Endothelial cell of umbilical vein (primary cell): ENCODE results near the gene SAE1. TPM values are rescaled to one million over a fixed set of nuclear protein-coding genes. Genes with fewer than 3 reads are reported as not detected.
A peak's percentile ranks its signal among the peaks of the same experiment; 100 is the strongest.

Experiments
- BruUV-seq: library from RNA; stranded (reverse); fragments of 400-500 nt; replicated peaks from 2 replicates; lab custom pipeline; 2021; lab: Mats Ljungman, UMichigan
- CTCF ChIA-PET: fragments of 300-600, 350-600 bp; sonication (Branson Sonifier 250); formaldehyde crosslinking; loops from one replicate; lab custom pipeline; 2021; ENCODE audit warnings: antibody characterized with exemption, inconsistent platforms; lab: Charles Lee
- POLR2A ChIA-PET: fragments of 300-600, 350-600 bp; sonication (Branson Sonifier 250); formaldehyde crosslinking; loops from one replicate; lab custom pipeline; 2021; ENCODE audit warnings: antibody characterized with exemption, inconsistent platforms; lab: Charles Lee
- DNase-seq: peaks from one replicate; pipeline ENCODE4 v3.0.0-alpha.2; 2011; ENCODE audit warnings: low read depth, low spot score
- FAIRE-seq: peaks from 2 replicates; lab custom pipeline; 2011; peaks lifted over from hg19 to GRCh38; lab: Jason Lieb, UNC
- H2AFZ ChIP-seq: 2 replicates; pipeline ENCODE4 v1.6.0; 2012; ENCODE audit warnings: low read depth, low read length, control low read depth, inconsistent platforms
- H3K27ac ChIP-seq: 2 replicates; pipeline ENCODE4 v1.5.1; 2011; ENCODE audit warnings: low read depth, mild to moderate bottlenecking, control low read depth, low read length, moderate library complexity; ENCODE audit not compliant: insufficient read depth
- H3K27me3 ChIP-seq, 2 experiments: 2 replicates each; pipeline versions ENCODE4 v1.6.0 to v1.6.1; 2011; ENCODE audit warnings: low read length in 2 of 2, mixed read lengths in 1 of 2; ENCODE audit not compliant: control insufficient read depth in 2 of 2, insufficient read depth in 2 of 2
- H3K36me3 ChIP-seq, 2 experiments: 2 replicates in 1 of 2; 3 replicates in 1 of 2; pipeline ENCODE4 v1.5.1; 2011; ENCODE audit warnings: low read length in 2 of 2, mild to moderate bottlenecking in 1 of 2, moderate library complexity in 1 of 2; ENCODE audit not compliant: control insufficient read depth in 2 of 2, insufficient read depth in 2 of 2; ENCODE audit errors: extremely low read depth in 1 of 2
- H3K4me1 ChIP-seq: 3 replicates; pipeline ENCODE4 v1.5.1; 2011; ENCODE audit warnings: mild to moderate bottlenecking, low read length; ENCODE audit not compliant: control insufficient read depth, insufficient read depth; ENCODE audit errors: extremely low read depth
- H3K4me2 ChIP-seq: 2 replicates; pipeline ENCODE4 v1.6.1; 2011; ENCODE audit warnings: low read length, control low read depth, mixed read lengths; ENCODE audit not compliant: insufficient read depth
- H3K4me3 ChIP-seq, 3 experiments: fragments of 200-600 bp in 1 of 3; sonication (generic), shearing (Covaris generic) in 1 of 3; replicated peaks in 1 of 3; 2 replicates each; pipeline ENCODE4 v1.5.1; 2011 to 2016; ENCODE audit warnings: control low read depth in 3 of 3, low read length in 3 of 3, mild to moderate bottlenecking in 2 of 3, inconsistent platforms in 1 of 3, low read depth in 1 of 3, moderate library complexity in 1 of 3; ENCODE audit not compliant: insufficient read depth in 1 of 3
- H3K79me2 ChIP-seq: 2 replicates; pipeline ENCODE4 v1.6.0; 2012; ENCODE audit warnings: low read length, inconsistent platforms; ENCODE audit not compliant: control insufficient read depth, insufficient read depth
- H3K9ac ChIP-seq: replicated peaks from 2 replicates; pipeline ENCODE3; 2011; ENCODE audit warnings: low read length, control low read depth; ENCODE audit not compliant: insufficient read depth; ENCODE audit errors: extremely low read depth
- H3K9me1 ChIP-seq: replicated peaks from 3 replicates; pipeline ENCODE4 v1.6.0; 2011; ENCODE audit warnings: mild to moderate bottlenecking, low read length; ENCODE audit not compliant: control insufficient read depth, insufficient read depth; ENCODE audit errors: extremely low read depth
- H3K9me3 ChIP-seq: replicated peaks from 2 replicates; pipeline ENCODE4 v1.5.1; 2012; ENCODE audit warnings: low read length, inconsistent platforms; ENCODE audit not compliant: control insufficient read depth, insufficient read depth
- H4K20me1 ChIP-seq: replicated peaks from 2 replicates; pipeline ENCODE3; 2011; ENCODE audit warnings: mild to moderate bottlenecking, low read length; ENCODE audit not compliant: control insufficient read depth, insufficient read depth; ENCODE audit errors: extremely low read depth
- EZH2 ChIP-seq: IDR thresholded peaks from 2 replicates; pipeline ENCODE4 v1.6.1; 2012; ENCODE audit warnings: borderline replicate concordance, low read depth, mild to moderate bottlenecking, moderate library complexity, low read length, inconsistent platforms; ENCODE audit not compliant: severe bottlenecking
- FOS ChIP-seq: IDR thresholded peaks from 2 replicates; pipeline ENCODE4 v1.6.1; 2011; ENCODE audit warnings: mild to moderate bottlenecking, low read length, moderate library complexity, borderline replicate concordance; ENCODE audit not compliant: insufficient read depth
- GATA2 ChIP-seq: IDR thresholded peaks from 2 replicates; pipeline ENCODE4 v1.7.0; 2011; ENCODE audit warnings: low read depth, mild to moderate bottlenecking, moderate library complexity, mixed read lengths, low read length; ENCODE audit not compliant: insufficient read length, insufficient read depth
- JUN ChIP-seq: IDR thresholded peaks from 2 replicates; pipeline ENCODE4 v1.6.1; 2011; ENCODE audit warnings: borderline replicate concordance, low read depth; ENCODE audit not compliant: insufficient read length, insufficient read depth
- MYC ChIP-seq: IDR thresholded peaks from one replicate; pipeline ENCODE4 v1.6.1; 2011; ENCODE audit warnings: mild to moderate bottlenecking, low read depth, low read length
- POLR2A ChIP-seq: IDR thresholded peaks from 2 replicates; pipeline ENCODE4 v1.6.1; 2012; ENCODE audit warnings: low read depth, mild to moderate bottlenecking, control low read depth, low read length
- POLR2AphosphoS5 ChIP-seq: IDR thresholded peaks from 2 replicates; pipeline ENCODE4 v1.6.1; 2012; ENCODE audit warnings: low read depth, mild to moderate bottlenecking, control low read depth, low read length, moderate library complexity; ENCODE audit not compliant: insufficient read depth
- dilution Hi-C: fragments of 300-500 bp; cut with MboI; formaldehyde crosslinking; loops from one replicate; pipeline ENCODE4 v1.15.0; 2019; ENCODE audit warnings: low sequenced_read_pairs; ENCODE audit not compliant: extremely low pct_ligation_motif_present
- intact Hi-C: fragments of 100-400 bp; cut with micrococcal nuclease; formaldehyde crosslinking; loops from one replicate; pipeline ENCODE4 v1.10.0; 2022
- polyA plus RNA-seq, 4 experiments: library from polyadenylated mRNA; depleted of rRNA in 3 of 4; stranded (reverse) in 3 of 4; unstranded in 1 of 4; fragments of >200 nt; gene quantifications; 2 replicates each; pipeline versions ENCODE4 v1.2.1 to v1.2.3, GENCODE V29; 2011 to 2012; ENCODE audit warnings: missing spikeins in 1 of 4
- total RNA-seq: library from RNA; stranded (reverse); gene quantifications from 2 replicates; pipeline ENCODE4 v1.2.3, GENCODE V29; 2021
- TF ChIP-seq, protein P1 (sequence below): IDR thresholded peaks from 2 replicates; pipeline ENCODE4 v1.6.1; 2011; ENCODE audit not compliant: insufficient read depth, insufficient read length
- TF ChIP-seq, protein P2 (sequence below), 2 donors: IDR thresholded peaks; 1 replicate in 1 of 2; 2 replicates in 1 of 2; pipeline ENCODE4 v1.5.1; 2011; ENCODE audit warnings: low read length in 2 of 2, mild to moderate bottlenecking in 2 of 2, moderate library complexity in 2 of 2, control low read depth in 1 of 2, inconsistent platforms in 1 of 2, low read depth in 1 of 2; ENCODE audit not compliant: insufficient read depth in 1 of 2; ENCODE audit errors: extremely low read depth in 1 of 2

The SAE1 gene
- total and polyA plus RNA-seq, 2 donors (not counting 3 experiments of a cell fraction or from before 2014, with no cell fraction given), result 165 to 219 TPM

DNA sequence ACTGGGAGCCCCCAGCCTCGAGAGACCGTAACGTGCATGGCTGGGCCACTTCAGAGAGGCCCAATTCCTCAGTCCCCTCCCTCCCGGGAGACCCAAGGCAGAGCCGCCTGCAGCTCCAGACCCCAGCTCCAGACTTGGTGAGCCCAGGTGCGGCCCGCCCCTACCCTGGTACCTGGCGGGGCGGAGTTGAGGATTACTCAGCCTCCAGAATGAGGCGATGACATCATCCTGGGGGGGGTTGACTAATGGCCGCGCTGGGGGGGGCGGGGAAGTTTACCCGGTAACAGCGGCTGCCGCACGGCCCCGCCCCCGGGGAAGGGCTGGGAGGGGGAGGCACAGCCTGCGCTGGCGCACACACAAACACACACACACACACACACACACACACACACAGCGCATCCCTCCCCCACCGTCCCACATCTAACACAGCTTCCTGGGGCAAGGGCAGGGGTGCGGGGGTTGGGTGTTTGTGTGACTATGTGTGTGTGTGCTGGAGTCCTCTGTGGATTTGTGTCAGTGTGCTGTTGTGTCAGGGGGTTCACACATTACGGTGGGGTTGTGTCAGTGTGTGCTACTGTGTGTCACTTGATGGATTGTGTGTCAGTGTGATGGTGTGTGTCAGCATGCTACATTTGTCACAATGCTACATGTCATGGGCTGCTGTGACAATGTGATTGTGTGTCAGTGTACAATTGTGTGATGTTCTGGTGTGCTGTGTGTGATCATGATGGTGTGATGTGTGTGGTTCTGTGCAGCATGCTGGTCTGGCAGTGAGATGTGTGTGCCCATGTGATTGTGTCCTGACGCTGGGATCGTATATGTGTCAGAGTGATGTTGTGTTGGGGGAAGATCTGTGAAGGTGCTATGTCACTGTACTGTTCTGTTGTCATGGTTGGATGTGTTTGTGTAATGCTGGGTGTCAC is 110.6 kb downstream of the SAE1 start:
- Histone ChIP-seq H3K4me1 (peaks cover 21% of the 10 kb centered on the region), H3K9me3 (no peaks in the 10 kb centered on the region), H3K4me2 (no peak overlapping the region), H3K9ac (no peak overlapping the region), H3K27me3 (no peaks in the 10 kb centered on the region), H3K9me1 (no peaks in the 10 kb centered on the region), H3K27ac (no peak overlapping the region), H3K36me3 (no peaks in the 10 kb centered on the region), H3K4me3 (no peak overlapping the region), H2AFZ (no peak overlapping the region), H3K79me2 (no peaks in the 10 kb centered on the region), H4K20me1 (no peaks in the 10 kb centered on the region)
- dilution Hi-C loops, result no loop called here
- TF ChIP-seq GATA2, result no peak
- no peak for TF ChIP-seq POLR2A
- peak; percentile 46 for TF ChIP-seq JUN
- no peak for TF ChIP-seq FOS
- TF ChIP-seq, protein P1, sequence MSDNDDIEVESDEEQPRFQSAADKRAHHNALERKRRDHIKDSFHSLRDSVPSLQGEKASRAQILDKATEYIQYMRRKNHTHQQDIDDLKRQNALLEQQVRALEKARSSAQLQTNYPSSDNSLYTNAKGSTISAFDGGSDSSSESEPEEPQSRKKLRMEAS, result no peak
- TF ChIP-seq, protein P2, sequence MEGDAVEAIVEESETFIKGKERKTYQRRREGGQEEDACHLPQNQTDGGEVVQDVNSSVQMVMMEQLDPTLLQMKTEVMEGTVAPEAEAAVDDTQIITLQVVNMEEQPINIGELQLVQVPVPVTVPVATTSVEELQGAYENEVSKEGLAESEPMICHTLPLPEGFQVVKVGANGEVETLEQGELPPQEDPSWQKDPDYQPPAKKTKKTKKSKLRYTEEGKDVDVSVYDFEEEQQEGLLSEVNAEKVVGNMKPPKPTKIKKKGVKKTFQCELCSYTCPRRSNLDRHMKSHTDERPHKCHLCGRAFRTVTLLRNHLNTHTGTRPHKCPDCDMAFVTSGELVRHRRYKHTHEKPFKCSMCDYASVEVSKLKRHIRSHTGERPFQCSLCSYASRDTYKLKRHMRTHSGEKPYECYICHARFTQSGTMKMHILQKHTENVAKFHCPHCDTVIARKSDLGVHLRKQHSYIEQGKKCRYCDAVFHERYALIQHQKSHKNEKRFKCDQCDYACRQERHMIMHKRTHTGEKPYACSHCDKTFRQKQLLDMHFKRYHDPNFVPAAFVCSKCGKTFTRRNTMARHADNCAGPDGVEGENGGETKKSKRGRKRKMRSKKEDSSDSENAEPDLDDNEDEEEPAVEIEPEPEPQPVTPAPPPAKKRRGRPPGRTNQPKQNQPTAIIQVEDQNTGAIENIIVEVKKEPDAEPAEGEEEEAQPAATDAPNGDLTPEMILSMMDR (IDR thresholded peaks at IDR 0.05; ENCODE audit: extremely low read depth in 1 of 2, insufficient read depth in 1 of 2, low read depth in 1 of 2, low read length in 2 of 2), result no peak
- no peak for TF ChIP-seq MYC
- no peak for TF ChIP-seq POLR2AphosphoS5
- TF ChIP-seq EZH2, result no peak
- no TSS peak for BruUV-seq
- POLR2A ChIA-PET, result interaction anchor here (0.6 kb wide), 1 partner anchor 16 kb away, joined by 3 read pairs; no protein-coding TSS in a partner anchor
- intact Hi-C loops, result loop anchor here (5.0 kb wide), 2 partner anchors 204 to 384 kb away; no protein-coding TSS in a partner anchor
- FAIRE-seq (no peak), DNase-seq (peak; percentile 72)
- CTCF ChIA-PET, result no interaction called here
